Activated naive CD4-positive, alpha-beta T cell treated with anti-CD3 and anti-CD28 coated beads for 36 hours (primary cell): ENCODE data around the gene SLC51A. TPM values are rescaled to one million over a fixed set of nuclear protein-coding genes. Genes with fewer than 3 reads are reported as not detected.
"Not testable (repeated sequence)": the region's sequence is repeated elsewhere in the genome, so short reads cannot be mapped to it uniquely, and the experiment has no call there.

Source experiments
- CTCF ChIA-PET: fragments of 350-600 bp; sonication (Branson Sonifier 250); formaldehyde crosslinking; loops from one replicate; lab custom pipeline; 2021; ENCODE audit warnings: antibody characterized with exemption; lab: Charles Lee
- DNase-seq: peaks from one replicate; pipeline ENCODE4 v3.0.0-alpha.2; 2020
- H3K27ac Mint-ChIP-seq: one replicate; pipeline ENCODE4 v1.8.0; 2021; ENCODE audit warnings: mild to moderate bottlenecking, mixed read lengths
- H3K27me3 Mint-ChIP-seq: one replicate; pipeline ENCODE4 v1.8.0; 2021; ENCODE audit warnings: low read depth, mixed read lengths
- H3K36me3 Mint-ChIP-seq: one replicate; pipeline ENCODE4 v1.8.0; 2021; ENCODE audit warnings: low read depth, mixed read lengths
- H3K4me1 Mint-ChIP-seq: one replicate; pipeline ENCODE4 v1.8.0; 2021; ENCODE audit warnings: low read depth, mixed read lengths
- H3K4me3 Mint-ChIP-seq: one replicate; pipeline ENCODE4 v1.8.0; 2021; ENCODE audit warnings: mild to moderate bottlenecking, moderate library complexity, mixed read lengths
- H3K9me3 Mint-ChIP-seq: one replicate; pipeline ENCODE4 v1.8.0; 2021; ENCODE audit warnings: mixed read lengths
- intact Hi-C: fragments of 100-400 bp; cut with micrococcal nuclease; formaldehyde crosslinking; loops from one replicate; pipeline ENCODE4 v1.15.1; 2023
- total RNA-seq, 2 experiments: library from RNA; stranded (reverse); gene quantifications; one replicate each; pipeline ENCODE4 v1.2.3, GENCODE V29; 2021

SLC51A gene
- total RNA-seq, 2 experiments from 2014 or later, result not detected

DNA sequence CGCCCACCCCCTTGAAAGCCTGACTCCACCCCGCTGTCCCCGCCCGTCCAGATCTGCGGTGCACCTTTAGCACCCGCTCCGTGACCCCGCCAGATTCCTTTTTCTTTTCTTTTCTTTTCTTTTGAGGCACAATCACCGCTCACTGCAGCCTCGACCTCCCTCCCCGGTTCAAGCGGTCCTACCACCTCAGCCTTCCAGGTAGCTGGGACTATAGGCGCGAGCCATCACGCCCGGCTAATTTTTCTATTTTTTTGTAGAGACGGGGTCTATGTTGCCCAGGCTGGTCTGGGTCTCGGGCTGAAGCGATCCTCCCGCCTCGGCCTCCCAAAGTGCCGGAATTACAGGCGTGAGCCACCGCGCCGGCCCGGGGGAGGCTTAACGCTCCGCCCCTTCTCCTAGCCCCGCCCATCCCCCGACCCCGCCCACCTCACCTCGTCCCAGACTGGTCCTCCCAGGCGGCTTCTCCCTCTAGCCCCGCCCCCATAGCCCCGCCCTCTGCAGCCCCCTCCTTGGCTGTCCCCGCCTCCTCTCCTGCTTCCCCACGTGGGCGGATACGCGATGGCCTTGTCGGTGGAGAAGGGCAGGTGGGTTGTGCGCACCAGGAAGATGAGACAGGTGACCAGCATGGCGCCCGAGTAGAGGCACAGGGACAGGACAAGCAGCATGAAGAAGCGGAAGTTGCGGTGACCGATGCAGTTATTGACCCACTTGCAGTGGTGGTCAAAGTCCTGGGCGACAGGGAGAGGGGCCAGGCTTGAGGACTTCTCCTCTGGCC, 8.3 kb upstream of the SLC51A start:
- H3K4me1 Mint-ChIP-seq, result peaks cover 15% of the 10 kb centered on the region
- H3K9me3 Mint-ChIP-seq, result no peaks in the 10 kb centered on the region
- DNase-seq, result peak; percentile 80
- H3K27ac Mint-ChIP-seq, result no peak overlapping the region
- peaks cover 3% of the 10 kb centered on the region for H3K27me3 Mint-ChIP-seq
- no peaks in the 10 kb centered on the region for H3K36me3 Mint-ChIP-seq
- CTCF ChIA-PET, result interaction anchor here (1.4 to 1.8 kb wide), 2 partner anchors 11 to 134 kb away, joined by 4 to 7 read pairs; no protein-coding TSS in a partner anchor
- intact Hi-C loops, result loop anchor here (5.0 kb wide), 1 partner anchor 309 kb away; the partner anchor contains the start of gene SMCO1
- peak overlapping the region; percentile 73 for H3K4me3 Mint-ChIP-seq

DNA sequence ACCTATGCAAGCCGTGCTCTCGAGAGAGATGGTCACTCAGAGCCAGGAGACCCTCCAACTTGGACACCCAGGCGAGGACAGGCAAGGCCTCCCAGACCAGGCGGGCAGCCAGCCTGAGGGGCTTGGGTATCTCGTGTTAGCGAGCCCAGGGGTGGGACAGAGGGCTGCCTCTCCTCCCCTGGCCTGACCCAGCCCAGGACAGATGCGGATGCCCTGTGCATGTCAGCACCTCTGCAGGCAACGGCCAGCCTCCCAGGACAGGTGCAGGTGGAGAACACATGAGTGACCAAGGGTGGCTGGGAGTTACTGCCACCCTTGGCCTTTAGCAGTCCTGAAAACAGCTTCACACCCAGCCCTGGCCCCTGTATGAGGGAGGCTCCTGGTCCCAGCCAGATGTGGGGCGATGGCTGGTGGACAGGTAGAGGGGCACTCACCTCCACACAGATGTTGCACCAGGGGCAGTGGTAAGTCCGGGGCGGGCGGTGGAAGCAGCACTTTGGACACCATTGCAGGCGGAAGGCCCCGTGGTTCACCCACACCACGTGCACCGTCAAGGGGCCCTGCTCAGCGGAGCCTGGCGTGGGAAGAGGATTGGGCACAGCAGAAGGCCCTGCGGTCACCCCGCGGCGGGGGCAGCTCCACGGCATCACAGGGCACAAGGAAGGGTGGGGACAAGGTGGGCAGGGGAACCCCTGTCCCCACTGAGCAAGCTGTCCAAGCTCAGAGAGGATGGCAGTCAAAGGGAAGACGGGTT, 7.2 kb upstream of the SLC51A start:
- no peak overlapping the region for H3K4me3 Mint-ChIP-seq
- peaks cover 3% of the 10 kb centered on the region for H3K27me3 Mint-ChIP-seq
- peaks cover 15% of the 10 kb centered on the region for H3K4me1 Mint-ChIP-seq
- H3K9me3 Mint-ChIP-seq, result no peaks in the 10 kb centered on the region
- DNase-seq, result no peak
- H3K27ac Mint-ChIP-seq, result no peak overlapping the region
- no peaks in the 10 kb centered on the region for H3K36me3 Mint-ChIP-seq
- CTCF ChIA-PET, result no interaction called here
- intact Hi-C loops, result loop anchor here (5.0 kb wide), 1 partner anchor 308 kb away; the partner anchor contains the start of gene SMCO1

DNA sequence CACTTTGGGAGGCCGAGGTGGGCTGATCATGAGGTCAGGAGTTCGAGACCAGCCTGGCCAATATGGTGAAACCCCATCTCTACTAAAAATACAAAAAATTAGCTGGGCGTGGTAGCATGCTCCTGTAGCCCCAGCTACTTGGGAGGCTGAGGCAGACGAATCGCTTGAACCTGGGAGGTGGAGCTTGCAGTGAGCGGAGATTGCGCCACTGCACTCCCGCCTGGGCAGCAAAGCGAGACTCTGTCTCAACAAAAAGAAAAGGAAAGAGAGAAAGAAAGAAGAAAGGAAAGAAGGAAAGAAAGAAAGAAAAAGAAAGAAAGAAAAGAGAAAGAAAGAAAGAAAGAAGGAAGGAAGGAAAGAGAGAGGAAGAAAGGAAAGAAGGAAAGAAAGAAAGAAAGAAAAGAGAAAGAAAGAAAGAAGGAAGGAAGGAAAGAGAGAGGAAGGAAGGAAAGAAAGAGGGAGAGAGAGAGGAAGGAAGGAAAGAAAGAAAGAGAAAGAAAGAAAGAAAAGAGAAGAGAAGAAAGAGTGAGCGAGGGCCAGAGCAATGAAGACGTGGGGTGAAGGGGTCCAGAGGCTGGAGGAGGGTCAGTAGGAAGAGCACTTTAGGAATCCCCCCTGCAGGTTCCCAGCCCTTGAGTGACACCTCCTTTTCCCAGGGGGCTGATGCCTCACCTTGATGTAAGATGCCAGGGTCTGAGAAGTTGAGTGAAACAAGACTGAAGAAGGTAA, 6.2 kb upstream of the SLC51A start:
- H3K27me3 Mint-ChIP-seq, DNase-seq, H3K9me3 Mint-ChIP-seq, CTCF ChIA-PET, H3K27ac Mint-ChIP-seq, H3K4me3 Mint-ChIP-seq, H3K36me3 Mint-ChIP-seq: not testable (repeated sequence)
- H3K4me1 Mint-ChIP-seq, result peaks cover 13% of the 10 kb centered on the region
- intact Hi-C loops, result loop anchor here (5.0 kb wide), 1 partner anchor 307 kb away; the partner anchor contains the start of gene SMCO1

DNA sequence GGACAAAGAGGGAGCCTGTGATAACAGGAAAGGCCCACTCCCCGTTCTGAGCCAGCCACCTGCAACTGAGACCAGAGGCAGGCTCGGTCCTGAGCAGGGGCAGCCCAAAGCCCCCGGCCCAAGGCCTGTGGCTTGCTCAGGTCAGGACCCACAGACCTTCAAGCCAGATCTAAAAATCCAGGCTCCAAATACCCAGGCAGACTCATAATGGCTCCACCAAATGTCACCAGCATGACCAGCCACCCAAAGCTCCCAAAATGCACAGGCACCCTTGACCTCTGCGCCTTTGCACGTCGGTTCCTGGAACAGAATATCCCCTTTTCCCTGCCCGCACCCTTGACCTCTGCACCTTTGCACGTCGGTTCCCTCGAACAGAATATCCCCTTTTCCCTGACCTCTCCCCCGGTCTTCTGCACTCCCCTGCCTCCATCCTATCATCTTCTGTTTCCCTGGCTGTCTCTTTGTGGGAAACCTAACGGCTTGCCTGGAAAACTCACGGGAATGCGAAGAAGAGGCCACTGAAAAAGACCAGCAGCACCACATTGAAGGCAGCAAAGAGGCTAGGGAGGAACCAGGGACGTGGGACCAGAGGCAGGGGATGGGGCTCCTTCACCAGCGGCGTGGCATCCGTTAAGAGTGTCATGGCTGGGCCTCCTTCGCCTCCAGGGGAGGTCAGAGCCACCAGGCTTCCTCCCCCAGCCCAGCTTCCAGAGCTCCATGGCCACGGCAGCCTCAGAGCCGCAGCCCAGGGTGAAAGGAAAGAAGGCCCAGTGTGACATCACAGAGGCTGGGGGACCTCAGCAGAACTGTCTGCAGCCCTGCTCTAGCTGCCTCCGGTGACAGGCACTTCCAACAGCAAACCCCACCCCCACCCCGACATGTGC, 5.4 kb upstream of the SLC51A start, which contains the start of gene ZDHHC19:
Gene ZDHHC19, minus strand, starts transcription at position 728 of the 884 bp plus-strand sequence. Its CDS starts 85 bp downstream, at position 643.
- CTCF ChIA-PET, result no interaction called here
- no peak for DNase-seq
- intact Hi-C loops, result no loop called here
- Mint-ChIP-seq H3K4me3 (no peak within 1 kb of the TSS), H3K9me3 (no peaks in the 10 kb centered on the region), H3K27me3 (no peaks in the 10 kb centered on the region), H3K36me3 (no peaks in the 10 kb centered on the region), H3K27ac (no peak within 1 kb of the TSS), H3K4me1 (peaks cover 10% of the 10 kb centered on the region)

DNA sequence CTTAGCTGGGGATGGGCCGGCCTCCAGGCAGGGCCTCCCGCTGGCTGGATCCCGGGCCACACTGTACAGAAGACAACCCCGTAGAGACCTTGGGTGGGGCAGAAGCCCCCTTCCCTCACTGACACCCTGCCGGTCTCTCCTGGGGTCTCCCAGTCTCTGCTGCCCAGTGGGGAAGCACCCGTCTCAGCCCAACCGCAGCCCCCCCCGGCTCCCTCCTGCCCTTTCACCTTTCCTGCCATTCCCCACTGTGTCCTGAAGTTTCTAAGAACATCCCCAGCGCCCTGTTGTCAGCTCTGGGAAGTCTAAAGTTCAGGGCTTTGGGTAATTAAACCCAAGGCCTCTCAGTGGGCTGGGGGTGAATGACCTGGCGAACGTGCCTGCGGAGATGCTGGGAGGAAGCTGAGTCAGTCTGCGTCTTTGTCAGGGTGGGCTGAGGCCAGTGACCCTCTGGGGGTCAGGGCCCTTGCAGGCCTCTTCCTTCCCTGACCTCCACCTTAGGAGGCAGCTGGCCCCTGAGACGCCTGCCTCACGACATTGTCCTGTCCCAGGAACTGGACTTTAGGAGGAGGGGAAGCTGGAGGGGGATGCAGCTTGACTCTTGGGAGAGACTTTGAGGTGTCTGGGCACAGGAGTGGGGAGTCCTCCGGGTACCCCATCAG, 1.4 kb upstream of the SLC51A start:
- Mint-ChIP-seq H3K27me3 (no peaks in the 10 kb centered on the region), H3K4me1 (peaks cover 23% of the 10 kb centered on the region), H3K9me3 (no peaks in the 10 kb centered on the region), H3K27ac (no peak overlapping the region), H3K4me3 (no peak overlapping the region), H3K36me3 (no peaks in the 10 kb centered on the region)
- intact Hi-C loops, result no loop called here
- no peak for DNase-seq
- CTCF ChIA-PET, result interaction anchor here (0.7 kb wide), 1 partner anchor 21 kb away, joined by 5 read pairs; no protein-coding TSS in a partner anchor

DNA sequence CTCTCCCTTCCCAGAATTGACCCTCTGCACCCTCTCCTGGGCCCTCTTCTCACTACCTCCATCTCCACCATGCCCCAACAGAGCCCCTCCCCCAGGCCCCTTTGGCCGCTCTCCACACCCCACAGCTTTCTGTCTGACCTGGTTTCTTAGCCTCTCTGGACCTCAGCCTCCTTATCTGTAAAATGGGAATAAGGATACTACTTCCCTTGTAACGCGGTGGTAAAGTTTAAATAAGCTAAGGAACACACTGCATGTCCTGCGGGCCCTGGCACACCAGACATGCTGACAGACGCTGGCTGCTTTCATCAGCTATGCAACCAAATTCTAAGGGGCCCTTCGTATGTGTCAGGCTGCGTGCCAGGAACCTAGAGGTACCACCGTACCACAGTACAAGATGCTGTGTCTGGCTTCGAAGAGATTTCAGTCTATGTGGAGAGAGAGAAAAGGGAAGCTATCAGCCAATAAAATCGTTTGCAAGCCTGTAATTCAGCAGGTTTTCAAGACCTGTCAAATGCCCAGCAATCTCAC, 777 bp upstream of the SLC51A start:
- H3K9me3 Mint-ChIP-seq, result no peaks in the 10 kb centered on the region
- no peak for DNase-seq
- peaks cover 25% of the 10 kb centered on the region for H3K4me1 Mint-ChIP-seq
- intact Hi-C loops, result no loop called here
- no peaks in the 10 kb centered on the region for H3K27me3 Mint-ChIP-seq
- H3K27ac Mint-ChIP-seq, result no peak overlapping the region
- H3K4me3 Mint-ChIP-seq, result no peak overlapping the region
- CTCF ChIA-PET, result no interaction called here
- no peaks in the 10 kb centered on the region for H3K36me3 Mint-ChIP-seq

DNA sequence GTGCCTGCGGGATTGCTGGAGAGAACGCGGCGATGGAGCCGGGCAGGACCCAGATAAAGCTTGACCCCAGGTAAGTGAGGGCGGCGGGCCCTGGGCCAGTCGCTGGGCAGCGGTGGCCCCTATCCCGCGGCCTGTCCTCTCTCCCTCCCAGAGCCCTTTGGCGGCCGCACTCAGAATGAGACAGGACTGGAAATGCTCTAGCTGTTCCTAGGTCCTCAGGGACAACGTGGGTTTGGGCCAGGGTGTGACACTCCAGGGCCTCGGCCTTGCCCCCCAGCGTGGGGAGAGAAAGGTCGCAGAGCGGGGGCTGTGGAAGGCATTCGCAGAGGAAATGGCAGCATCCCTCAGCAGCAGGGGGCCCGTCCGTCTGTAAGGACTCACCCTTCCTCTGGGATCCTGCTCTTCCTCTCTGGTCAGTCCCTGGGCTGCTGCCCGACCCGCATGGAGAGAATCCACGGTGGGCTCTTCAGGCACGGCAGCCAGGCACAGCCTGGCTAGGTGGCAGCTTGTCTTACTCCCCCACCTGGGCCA, 412 bp downstream of the SLC51A start:
- DNase-seq, result no peak
- intact Hi-C loops, result no loop called here
- Mint-ChIP-seq H3K36me3 (no peaks in the 10 kb centered on the region), H3K4me1 (peaks cover 26% of the 10 kb centered on the region), H3K4me3 (no peak overlapping the region), H3K27ac (no peak overlapping the region), H3K9me3 (no peaks in the 10 kb centered on the region), H3K27me3 (no peaks in the 10 kb centered on the region)
- CTCF ChIA-PET, result interaction anchor here (0.6 kb wide), 1 partner anchor 156 kb away, joined by 3 read pairs; no protein-coding TSS in a partner anchor

DNA sequence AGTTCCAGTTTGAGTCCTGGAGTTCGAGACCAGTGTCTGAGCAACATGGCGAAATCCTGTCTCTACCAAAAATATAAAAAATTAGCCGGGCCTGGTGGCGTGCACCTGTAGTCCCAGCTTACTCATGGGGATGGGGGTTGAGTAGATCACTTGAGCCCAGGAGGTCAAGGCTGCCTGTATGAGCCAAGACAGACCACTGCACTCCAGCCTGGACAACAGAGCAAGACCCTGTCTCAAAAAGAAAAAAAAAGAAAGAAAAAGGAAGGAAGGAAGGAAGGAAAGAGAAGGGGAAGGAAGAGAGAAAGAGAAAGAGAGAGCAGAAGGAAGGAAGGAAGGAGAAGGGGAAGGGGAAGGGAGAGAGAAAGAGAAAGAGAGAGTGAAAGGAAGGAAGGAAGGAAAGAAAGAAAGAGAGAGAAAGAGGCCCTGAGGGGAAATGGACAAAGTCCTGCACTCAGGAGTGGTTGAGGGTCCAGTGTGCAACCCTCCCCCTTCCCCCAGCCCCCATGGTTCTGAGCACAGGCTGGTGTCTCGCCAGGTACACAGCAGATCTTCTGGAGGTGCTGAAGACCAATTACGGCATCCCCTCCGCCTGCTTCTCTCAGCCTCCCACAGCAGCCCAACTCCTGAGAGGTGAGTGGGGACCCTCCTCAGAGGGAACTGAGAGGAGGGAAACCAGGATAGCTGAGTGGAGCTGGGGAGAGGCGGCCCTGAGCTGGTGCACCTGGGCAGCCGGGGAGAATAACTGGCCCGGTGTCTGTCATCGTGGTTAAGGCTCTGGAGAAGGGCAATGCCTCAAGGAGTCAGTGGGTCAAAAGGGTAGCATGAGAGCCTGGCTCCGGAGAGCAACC, 1.2 kb downstream of the SLC51A start:
- intact Hi-C loops, result no loop called here
- peaks cover 26% of the 10 kb centered on the region for H3K4me1 Mint-ChIP-seq
- H3K9me3 Mint-ChIP-seq, result no peaks in the 10 kb centered on the region

DNA sequence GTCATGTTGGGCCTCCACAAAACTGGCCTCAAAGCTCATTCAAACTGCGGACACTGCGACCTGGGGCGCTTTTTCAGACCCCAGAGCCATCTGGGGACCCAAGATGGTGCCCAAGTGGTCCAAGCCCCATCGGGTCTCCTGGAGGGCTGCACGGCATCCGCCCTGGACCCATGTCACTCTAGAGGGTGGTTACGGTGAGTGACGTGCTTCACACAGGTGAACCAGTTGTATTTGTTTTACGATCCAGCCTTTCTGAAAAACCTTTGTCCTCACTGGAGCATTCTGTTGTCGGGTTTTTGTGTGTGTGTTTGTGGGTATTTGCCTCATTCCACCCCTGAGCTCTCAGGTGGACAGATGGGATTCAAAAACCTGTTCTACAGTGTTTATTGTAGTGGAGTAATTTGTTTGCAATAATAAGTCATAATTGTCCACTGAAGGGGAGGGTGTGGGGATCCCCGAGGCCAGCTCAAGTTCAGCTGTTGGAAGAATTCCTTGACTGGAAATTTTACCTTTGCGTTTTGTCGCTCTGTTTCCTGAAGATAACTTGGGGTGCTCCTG, 1.9 kb downstream of the SLC51A start:
- CTCF ChIA-PET, result interaction anchor here (0.6 to 3.1 kb wide), 3 partner anchors 21 to 147 kb away, joined by 3 to 11 read pairs (median 3); no protein-coding TSS in a partner anchor
- H3K4me3 Mint-ChIP-seq, result no peak overlapping the region
- no peaks in the 10 kb centered on the region for H3K9me3 Mint-ChIP-seq
- no peak for DNase-seq
- peaks cover 26% of the 10 kb centered on the region for H3K4me1 Mint-ChIP-seq
- intact Hi-C loops, result no loop called here
- H3K27ac Mint-ChIP-seq, result no peak overlapping the region
- H3K27me3 Mint-ChIP-seq, result no peaks in the 10 kb centered on the region
- no peaks in the 10 kb centered on the region for H3K36me3 Mint-ChIP-seq

More for the DNA sequence above, 1.2 kb downstream of the SLC51A start:
- Mint-ChIP-seq H3K27me3 (no peaks in the 10 kb centered on the region), H3K4me3 (peak overlapping the region; percentile 39), H3K27ac (peak overlapping the region; percentile 21), H3K36me3 (no peaks in the 10 kb centered on the region)
- no peak for DNase-seq
- CTCF ChIA-PET, result interaction anchor here (0.6 to 1.0 kb wide), 2 partner anchors 21 to 146 kb away, joined by 3 read pairs; no protein-coding TSS in a partner anchor
